Fibroblast of lung (primary cell): ENCODE results near the gene AATF.

Source experiments
- CTCF ChIP-seq, 2 donors: IDR thresholded peaks in 1 of 2; conservative IDR thresholded peaks in 1 of 2; 1 replicate in 1 of 2; 2 replicates in 1 of 2; pipeline ENCODE4 v1.5.1; 2011 to 2012; ENCODE audit warnings: low read length in 2 of 2, control low read depth in 1 of 2, inconsistent platforms in 1 of 2, low read depth in 1 of 2, mild to moderate bottlenecking in 1 of 2
- EZH2 ChIP-seq: IDR thresholded peaks from 2 replicates; pipeline ENCODE4 v1.5.1; 2012; ENCODE audit warnings: low read length, control low read depth, mild to moderate bottlenecking; ENCODE audit errors: missing control alignments

GRCh38 chr17:37039269-37039668, 90.5 kb downstream of the AATF start:
- TF ChIP-seq CTCF (conservative IDR thresholded peaks at IDR 0.05 in 1 of 2, IDR thresholded peaks at IDR 0.05 in 1 of 2; ENCODE audit: low read depth in 1 of 2, low read length in 2 of 2), result no peak
- no peak for TF ChIP-seq EZH2
